Stimulated activated CD8-positive, alpha-beta memory T cell treated with anti-CD3 and anti-CD28 coated beads, Interleukin-4, amount 100 ng/mL, for 1 hour (primary cell): ENCODE data around the gene GRID2IP.
"Not testable (repeated sequence)": the region's sequence is repeated elsewhere in the genome, so short reads cannot be mapped to it uniquely, and the experiment has no call there.

Source experiments
- DNase-seq, 2 donors: peaks; one replicate each; pipeline ENCODE4 v3.0.0-alpha.2; 2020; ENCODE audit warnings: low read depth in 2 of 2, low spot score in 1 of 2

The GRID2IP gene

GRCh38 chr7:6450591-6450990 lies 100.7 kb downstream of the GRID2IP start:
- DNase-seq: not testable (repeated sequence)

DNA sequence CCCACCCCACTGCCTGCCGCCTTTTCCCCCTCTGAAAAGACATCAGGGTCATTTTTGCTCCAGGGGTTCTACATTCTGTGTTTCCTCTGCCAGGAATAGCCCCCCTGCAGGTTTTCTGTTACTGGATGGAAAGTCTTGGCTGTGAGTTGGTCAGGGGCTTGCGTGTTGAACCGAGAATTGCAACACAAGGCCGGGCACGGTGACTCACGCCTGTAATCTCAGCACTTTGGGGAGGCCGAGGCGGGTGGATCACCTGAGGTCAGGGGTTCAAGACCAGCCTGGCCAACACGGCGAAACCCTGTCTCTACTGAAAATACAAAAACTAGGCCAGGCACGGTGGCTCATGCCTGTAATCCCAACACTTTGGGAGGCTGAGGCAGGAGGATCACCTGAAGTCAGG lies 101.4 kb downstream of the GRID2IP start:
- DNase-seq: not testable (repeated sequence)

DNA sequence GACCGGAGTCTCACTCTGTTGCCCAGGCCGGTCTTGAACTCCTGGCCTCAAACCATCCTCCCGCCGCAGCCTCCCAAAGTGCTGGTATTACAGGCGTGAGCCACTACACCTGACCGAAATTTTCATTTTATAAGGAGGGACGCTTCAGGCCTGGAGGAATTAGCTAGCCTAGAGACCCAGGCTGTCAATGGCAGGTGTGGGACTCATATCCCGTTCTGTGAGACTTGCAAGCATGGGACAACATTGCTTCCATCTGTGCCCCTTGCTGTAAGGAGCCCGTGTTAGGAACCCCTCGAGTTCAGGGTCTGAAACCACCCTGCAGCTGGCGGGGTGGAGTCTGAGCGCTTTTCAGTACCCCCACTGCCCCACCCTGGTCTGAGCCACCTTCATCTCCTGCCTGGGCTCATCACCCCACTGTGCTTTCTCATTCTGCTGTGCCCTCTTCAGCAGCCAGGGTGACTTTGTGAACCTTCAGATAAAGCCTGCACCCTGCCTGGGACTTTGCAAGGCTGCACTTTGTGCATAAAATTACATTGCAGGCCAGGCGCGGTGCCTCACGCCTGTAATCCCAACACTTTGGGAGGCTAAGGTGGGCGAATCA lies 102.2 kb downstream of the GRID2IP start:
- no peak for DNase-seq

DNA sequence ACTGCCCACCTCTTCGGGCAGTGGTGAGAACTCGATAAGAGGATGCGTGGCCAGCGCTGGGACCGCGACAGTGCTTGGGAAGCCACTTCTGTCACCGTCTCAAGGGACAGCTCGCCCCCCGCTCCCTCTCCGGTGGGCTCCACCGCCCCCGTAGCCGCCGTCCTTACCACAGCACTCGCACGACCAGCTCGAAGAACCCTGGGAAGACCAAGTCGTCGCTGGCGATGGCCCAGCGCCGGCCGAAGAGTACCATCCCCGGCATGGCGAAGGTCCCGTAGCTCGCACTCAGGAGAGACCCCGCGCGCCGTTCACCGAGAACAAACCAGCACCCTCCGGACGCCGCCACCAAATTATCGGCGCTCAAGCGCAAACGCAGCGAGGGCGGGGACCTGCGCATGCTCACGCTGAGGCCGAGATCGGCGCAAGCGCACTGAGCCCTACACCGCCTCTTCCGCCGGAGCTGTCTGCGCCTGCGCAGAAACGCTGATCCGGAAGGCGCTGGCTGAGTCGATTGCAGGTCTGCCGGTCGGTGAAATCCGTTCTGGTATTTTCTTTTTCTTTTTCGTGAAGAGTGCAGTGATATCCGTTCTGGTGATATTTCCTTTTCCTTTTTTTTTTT lies 103.6 kb downstream of the GRID2IP start, which contains the start of gene DAGLB:
Gene DAGLB (minus strand): TSS at position 374 of the 619 bp plus-strand sequence. CDS start 112 bp downstream, at position 262.
- DNase-seq: peak; percentile 91 to 94
